HepG2 (cell line): ENCODE data around the gene GAPDH. TPM values are rescaled to one million over a fixed set of nuclear protein-coding genes. Genes with fewer than 3 reads are reported as not detected.

ENCODE experiments used
- ETV5 ChIP-seq: IDR thresholded peaks from 2 replicates; pipeline ENCODE4 v1.6.1; 2018; ENCODE audit warnings: missing biosample characterization, missing genetic modification reagents, inconsistent platforms, borderline replicate concordance
- GABPB1 ChIP-seq: IDR thresholded peaks from 2 replicates; pipeline ENCODE4 v1.6.1; 2016; ENCODE audit warnings: mild to moderate bottlenecking, missing genetic modification reagents, moderate library complexity, missing compliant biosample characterization
- GRHL1 ChIP-seq: sonication (generic); formaldehyde crosslinking; conservative IDR thresholded peaks from 2 replicates; pipeline ENCODE4 v1.8.0; 2022; ENCODE audit warnings: missing genetic modification reagents
- HMG20B ChIP-seq: conservative IDR thresholded peaks from 2 replicates; pipeline ENCODE4 v1.6.1; 2016; ENCODE audit warnings: missing genetic modification reagents, missing compliant biosample characterization
- KDM6A ChIP-seq: IDR thresholded peaks from 2 replicates; pipeline ENCODE4 v1.6.1; 2016; ENCODE audit warnings: low read depth
- MAZ ChIP-seq, 2 experiments: sonication (generic) in 1 of 2; formaldehyde crosslinking in 1 of 2; IDR thresholded peaks; 2 replicates each; pipeline versions ENCODE4 v1.5.0 to v1.6.1; 2012 to 2020; ENCODE audit warnings: low read depth in 2 of 2, mild to moderate bottlenecking in 2 of 2, borderline replicate concordance in 1 of 2, improper control_type of control experiment in 1 of 2, low read length in 1 of 2, missing genetic modification reagents in 1 of 2, moderate library complexity in 1 of 2
- ONECUT2 ChIP-seq: sonication (generic); formaldehyde crosslinking; IDR thresholded peaks from 2 replicates; pipeline ENCODE4 v1.4.0; 2020; ENCODE audit warnings: missing genetic modification reagents
- RFX1 ChIP-seq: fragments of 450-650 bp; IDR thresholded peaks from 2 replicates; pipeline ENCODE4 v1.6.1; 2017
- SRSF1 ChIP-seq: fragments of 200-400 bp; formaldehyde crosslinking; optimal IDR thresholded peaks from 2 replicates; pipeline ENCODE3; 2017; ENCODE audit warnings: mild to moderate bottlenecking, low read depth, low read length, moderate library complexity
- SSRP1 ChIP-seq: IDR thresholded peaks from 2 replicates; pipeline ENCODE4 v1.6.1; 2016; ENCODE audit warnings: control low read depth
- TCF7L2 ChIP-seq: IDR thresholded peaks from 2 replicates; pipeline ENCODE4 v1.6.1; 2011; ENCODE audit warnings: mild to moderate bottlenecking, low read depth, low read length, moderate library complexity
- ZBTB20 ChIP-seq: sonication (generic); formaldehyde crosslinking; IDR thresholded peaks from 2 replicates; pipeline ENCODE4 v1.8.1; 2023; ENCODE audit warnings: missing genetic modification reagents, low read depth, mild to moderate bottlenecking, borderline replicate concordance
- ZNF235 ChIP-seq: sonication (generic); formaldehyde crosslinking; IDR thresholded peaks from 2 replicates; pipeline ENCODE4 v1.8.1; 2023; ENCODE audit warnings: mild to moderate bottlenecking, missing genetic modification reagents, borderline replicate concordance
- ZNF317 ChIP-seq: sonication (generic); formaldehyde crosslinking; IDR thresholded peaks from 2 replicates; pipeline ENCODE4 v1.5.0; 2020; ENCODE audit warnings: mild to moderate bottlenecking, missing genetic modification reagents
- ZNF318 ChIP-seq: sonication (generic); formaldehyde crosslinking; IDR thresholded peaks from 2 replicates; pipeline ENCODE4 v1.4.0; 2020; ENCODE audit warnings: mild to moderate bottlenecking, missing genetic modification reagents
- ZNF329 ChIP-seq: sonication (generic); formaldehyde crosslinking; IDR thresholded peaks from 2 replicates; pipeline ENCODE4 v1.9.0; 2021; ENCODE audit warnings: low read depth, mild to moderate bottlenecking, missing genetic modification reagents
- ZNF33A ChIP-seq: sonication (generic); formaldehyde crosslinking; IDR thresholded peaks from 2 replicates; pipeline ENCODE4 v1.5.1; 2020; ENCODE audit warnings: missing genetic modification reagents, mild to moderate bottlenecking, moderate library complexity, borderline replicate concordance
- ZSCAN12 ChIP-seq: sonication (generic); formaldehyde crosslinking; IDR thresholded peaks from 2 replicates; pipeline ENCODE4 v1.9.0; 2021; ENCODE audit warnings: mild to moderate bottlenecking, missing genetic modification reagents
- polyA plus RNA-seq, 8 experiments: library from polyadenylated mRNA; depleted of rRNA in 3 of 8; stranded (reverse) in 7 of 8; unstranded in 1 of 8; fragments of >200 nt; fragmentation: Illumina TruSeq in 4 of 8; extraction: Trizol in 4 of 8; gene quantifications; 2 replicates each; pipeline versions ENCODE4 v1.2.1 to v1.2.3, GENCODE V29; 2011 to 2016; ENCODE audit warnings: low read depth in 4 of 8, missing spikeins in 1 of 8, mixed read lengths in 1 of 8; ENCODE audit not compliant: insufficient read depth in 1 of 8
- total RNA-seq, 5 experiments: library from RNA; depleted of rRNA; stranded (reverse); fragments of >200 nt; fragmentation: Illumina TruSeq; extraction: Trizol; gene quantifications; 2 replicates each; pipeline ENCODE4 v1.2.3, GENCODE V29; 2016; ENCODE audit warnings: low read depth in 1 of 5
- TF ChIP-seq, protein P1 (sequence below): IDR thresholded peaks from 2 replicates; pipeline ENCODE4 v1.6.1; 2016; ENCODE audit warnings: mild to moderate bottlenecking, missing biosample characterization, missing genetic modification reagents

GAPDH gene
- total and polyA plus RNA-seq, 2 of the 13 experiments (the other 11 are each of a cell fraction or from before 2014, with no cell fraction given): 3,038 to 12,722 TPM

DNA sequence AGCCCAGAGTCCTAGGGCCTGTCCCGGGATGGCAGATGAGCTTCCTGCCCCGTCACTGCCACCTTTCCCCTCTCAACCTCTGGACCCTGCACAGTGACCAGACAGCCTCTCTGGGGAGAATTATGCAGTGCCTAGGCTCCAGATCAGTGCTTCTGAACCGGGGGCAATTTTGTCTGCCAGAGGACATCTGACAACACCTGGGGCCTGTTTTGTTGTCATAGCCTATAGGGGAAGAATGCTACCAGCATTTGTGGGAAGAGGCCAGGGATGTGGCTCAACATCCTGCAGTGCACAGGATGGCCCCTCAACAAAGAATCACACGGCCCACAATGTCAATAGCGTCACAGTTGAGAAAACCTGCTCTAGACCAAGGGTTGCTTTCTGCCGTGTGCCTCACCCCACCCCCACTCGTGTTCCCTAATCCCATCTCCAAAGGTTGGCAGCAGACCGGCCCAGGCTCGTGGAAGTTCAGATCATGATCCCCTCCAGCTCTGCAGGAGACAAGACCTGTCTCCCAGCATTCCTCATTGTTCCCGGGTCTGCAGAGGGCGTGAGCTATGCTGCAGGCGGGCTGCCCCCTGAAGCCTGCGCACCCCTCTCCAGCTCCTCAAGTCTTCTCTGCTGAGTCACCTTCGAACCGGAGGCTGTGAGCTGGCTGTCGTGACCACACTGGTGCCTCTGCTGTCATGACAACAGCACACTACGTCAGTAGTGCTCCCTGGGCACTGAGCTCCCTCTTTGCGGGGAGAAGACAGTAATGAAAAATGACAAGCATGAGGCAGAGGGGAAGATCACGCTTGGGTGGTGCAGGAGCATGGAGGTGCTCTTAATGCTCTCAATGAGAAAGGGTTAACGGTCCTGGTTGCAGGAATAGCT lies 2.0 kb upstream of the GAPDH start (continued):
- no peak for TF ChIP-seq SRSF1
- no peak for TF ChIP-seq ZNF329 (CRISPR knock-in tag)
- TF ChIP-seq GRHL1 (CRISPR knock-in tag): no peak
- no peak for TF ChIP-seq ZNF318 (CRISPR knock-in tag)
- TF ChIP-seq MAZ (IDR thresholded peaks at IDR 0.05; ENCODE audit: borderline replicate concordance, low read depth, low read length): no peak
- no peak for TF ChIP-seq MAZ (CRISPR knock-in tag; IDR thresholded peaks at IDR 0.05; ENCODE audit: low read depth)
- no peak for TF ChIP-seq SSRP1 (CRISPR knock-in tag)
- TF ChIP-seq ZBTB20 (CRISPR knock-in tag): peak; percentile 78; the same call in 1 of the 2 replicates
- peak; percentile 40 for TF ChIP-seq ETV5 (CRISPR knock-in tag)
- no peak for TF ChIP-seq ZNF235
- no peak for TF ChIP-seq TCF7L2
- no peak for TF ChIP-seq ZNF317
- no peak for TF ChIP-seq ONECUT2
- TF ChIP-seq, protein P1, sequence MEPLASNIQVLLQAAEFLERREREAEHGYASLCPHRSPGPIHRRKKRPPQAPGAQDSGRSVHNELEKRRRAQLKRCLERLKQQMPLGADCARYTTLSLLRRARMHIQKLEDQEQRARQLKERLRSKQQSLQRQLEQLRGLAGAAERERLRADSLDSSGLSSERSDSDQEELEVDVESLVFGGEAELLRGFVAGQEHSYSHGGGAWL (CRISPR knock-in tag): no peak
- peak; percentile 78 for TF ChIP-seq RFX1
- TF ChIP-seq HMG20B (CRISPR knock-in tag): no peak
- TF ChIP-seq ZNF33A: no peak
- TF ChIP-seq ZSCAN12 (CRISPR knock-in tag): 0 out of 2 replicates have a peak, but pooled peaks have one; percentile 15
- TF ChIP-seq KDM6A (CRISPR knock-in tag): peak; percentile 72
- peak; percentile 30; the same call in 1 of the 2 replicates for TF ChIP-seq GABPB1 (CRISPR knock-in tag)
